Vagina (tissue), 2 donors: ENCODE results near the gene KMT2E. TPM values are rescaled to one million over a fixed set of nuclear protein-coding genes. Genes with fewer than 3 reads are reported as not detected.
"Not testable (repeated sequence)": the region's sequence is repeated elsewhere in the genome, so short reads cannot be mapped to it uniquely, and the experiment has no call there.

Experiments used
- DNase-seq, 2 donors: peaks; one replicate each; pipeline ENCODE4 v3.0.0-alpha.2; 2017; ENCODE audit errors: extremely low spot score in 2 of 2
- H3K27ac ChIP-seq: fragments of 200-600 bp; sonication (generic); one replicate; pipeline ENCODE4 v1.5.1; 2019
- H3K27me3 ChIP-seq: fragments of 200-600 bp; sonication (generic); one replicate; pipeline ENCODE4 v1.5.1; 2019
- H3K36me3 ChIP-seq, 2 donors: fragments of 200-600 bp; sonication (generic); one replicate each; pipeline ENCODE4 v1.5.1; 2017 to 2019
- H3K4me1 ChIP-seq: fragments of 200-600 bp; sonication (generic); one replicate; pipeline ENCODE4 v1.5.1; 2019
- H3K4me3 ChIP-seq, 2 donors: fragments of 200-600 bp; sonication (generic); 1 replicate in 1 of 2; 2 replicates in 1 of 2; pipeline ENCODE4 v1.5.1; 2016 to 2019
- H3K9me3 ChIP-seq: fragments of 200-600 bp; sonication (generic); one replicate; pipeline ENCODE4 v1.5.1; 2019
- POLR2A ChIP-seq, 2 donors: fragments of 450-650 bp; IDR thresholded peaks; one replicate each; pipeline ENCODE4 v1.6.1; 2017; ENCODE audit warnings: antibody characterized with exemption in 2 of 2, mild to moderate bottlenecking in 2 of 2, moderate library complexity in 2 of 2
- POLR2AphosphoS5 ChIP-seq, 2 donors: sonication (generic); formaldehyde crosslinking; IDR thresholded peaks; one replicate each; pipeline ENCODE4 v1.9.0; 2017; ENCODE audit warnings: antibody characterized with exemption in 2 of 2, mild to moderate bottlenecking in 2 of 2, low read depth in 1 of 2; ENCODE audit not compliant: insufficient read depth in 1 of 2
- intact Hi-C: fragments of 100-400 bp; cut with DNase I; formaldehyde crosslinking; loops from one replicate; pipeline ENCODE4 v1.15.1; 2023
- total RNA-seq: library from RNA; depleted of rRNA; stranded (reverse); fragments of >200 nt; gene quantifications from one replicate; pipeline ENCODE4 v1.2.3, GENCODE V29; 2016
- TF ChIP-seq, protein P1 (sequence below), 3 experiments: fragments of 450-650 bp in 2 of 3; fragments of 200-600 bp in 1 of 3; sonication (generic) in 1 of 3; IDR thresholded peaks; one replicate each; pipeline ENCODE4 v1.5.1; 2017 to 2019; ENCODE audit warnings: antibody characterized with exemption in 3 of 3, mild to moderate bottlenecking in 2 of 3, moderate library complexity in 2 of 3

The KMT2E gene
- total RNA-seq, 1 donor from 2014 or later, result 98.7 TPM

DNA sequence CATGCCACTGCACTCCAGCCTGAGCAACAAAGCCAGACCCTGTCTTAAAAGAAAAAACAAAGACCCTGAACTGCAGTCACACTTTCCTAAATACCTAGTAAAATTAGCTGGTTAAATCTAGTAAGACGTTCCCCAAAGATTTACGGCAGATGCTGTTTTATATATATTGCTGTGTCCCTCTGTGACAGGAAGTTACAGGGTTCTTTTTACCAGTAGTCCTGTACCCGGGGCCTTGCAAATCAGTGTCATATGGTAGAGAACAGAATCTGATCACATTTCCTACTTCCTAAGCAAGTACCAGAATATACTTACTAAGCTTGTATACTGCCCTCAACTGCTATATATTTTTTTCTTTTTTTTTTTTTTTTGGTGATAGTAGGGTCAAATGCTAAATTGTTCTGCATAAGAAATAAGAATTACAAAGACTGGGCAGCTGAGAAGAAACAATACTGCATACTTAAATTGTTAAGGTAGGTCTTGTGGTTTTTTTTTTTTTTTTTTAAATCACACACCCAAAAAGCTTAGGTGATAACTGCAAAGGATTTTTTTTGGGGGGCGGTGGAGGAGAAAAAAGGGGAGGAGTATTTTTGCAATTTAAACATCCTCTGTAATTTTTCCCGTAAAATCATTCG, 27.3 kb upstream of the KMT2E start:
- Histone ChIP-seq H3K4me3 (no peak overlapping the region), H3K9me3 (no peaks in the 10 kb centered on the region), H3K4me1 (peaks cover 62% of the 10 kb centered on the region), H3K36me3 (no peaks in the 10 kb centered on the region), H3K27ac (no peak overlapping the region), H3K27me3 (no peaks in the 10 kb centered on the region)
- TF ChIP-seq, protein P1, sequence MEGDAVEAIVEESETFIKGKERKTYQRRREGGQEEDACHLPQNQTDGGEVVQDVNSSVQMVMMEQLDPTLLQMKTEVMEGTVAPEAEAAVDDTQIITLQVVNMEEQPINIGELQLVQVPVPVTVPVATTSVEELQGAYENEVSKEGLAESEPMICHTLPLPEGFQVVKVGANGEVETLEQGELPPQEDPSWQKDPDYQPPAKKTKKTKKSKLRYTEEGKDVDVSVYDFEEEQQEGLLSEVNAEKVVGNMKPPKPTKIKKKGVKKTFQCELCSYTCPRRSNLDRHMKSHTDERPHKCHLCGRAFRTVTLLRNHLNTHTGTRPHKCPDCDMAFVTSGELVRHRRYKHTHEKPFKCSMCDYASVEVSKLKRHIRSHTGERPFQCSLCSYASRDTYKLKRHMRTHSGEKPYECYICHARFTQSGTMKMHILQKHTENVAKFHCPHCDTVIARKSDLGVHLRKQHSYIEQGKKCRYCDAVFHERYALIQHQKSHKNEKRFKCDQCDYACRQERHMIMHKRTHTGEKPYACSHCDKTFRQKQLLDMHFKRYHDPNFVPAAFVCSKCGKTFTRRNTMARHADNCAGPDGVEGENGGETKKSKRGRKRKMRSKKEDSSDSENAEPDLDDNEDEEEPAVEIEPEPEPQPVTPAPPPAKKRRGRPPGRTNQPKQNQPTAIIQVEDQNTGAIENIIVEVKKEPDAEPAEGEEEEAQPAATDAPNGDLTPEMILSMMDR (IDR thresholded peaks at IDR 0.05), result no peak
- TF ChIP-seq POLR2AphosphoS5 (IDR thresholded peaks at IDR 0.05; ENCODE audit: insufficient read depth in 1 of 2, low read depth in 1 of 2) (no peak), POLR2A (IDR thresholded peaks at IDR 0.05) (no peak)
- intact Hi-C loops, result no loop called here
- DNase-seq, result no peak

DNA sequence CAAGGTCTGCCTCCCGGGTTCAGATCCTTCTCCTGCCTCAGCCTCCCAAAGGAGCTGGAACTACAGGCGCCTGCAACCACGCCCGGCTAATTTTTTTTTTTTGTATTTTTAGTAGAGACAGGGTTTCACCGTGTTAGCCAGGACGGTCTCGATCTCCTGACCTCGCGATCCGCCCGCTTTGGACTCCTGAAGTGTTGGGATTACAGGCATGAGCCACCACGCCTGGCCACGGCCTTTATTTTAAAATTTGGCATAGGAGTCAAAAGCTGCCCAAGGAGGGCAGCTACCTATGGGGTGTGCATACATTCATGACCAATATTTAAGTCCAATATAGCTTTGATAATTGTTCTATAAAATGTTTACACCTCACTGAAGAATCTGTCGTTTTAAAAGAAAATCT, 26.6 kb upstream of the KMT2E start:
- H3K27ac ChIP-seq, H3K4me3 ChIP-seq, H3K36me3 ChIP-seq, H3K27me3 ChIP-seq, intact Hi-C loops, H3K9me3 ChIP-seq, DNase-seq: not testable (repeated sequence)
- H3K4me1 ChIP-seq, result peaks cover 60% of the 10 kb centered on the region

DNA sequence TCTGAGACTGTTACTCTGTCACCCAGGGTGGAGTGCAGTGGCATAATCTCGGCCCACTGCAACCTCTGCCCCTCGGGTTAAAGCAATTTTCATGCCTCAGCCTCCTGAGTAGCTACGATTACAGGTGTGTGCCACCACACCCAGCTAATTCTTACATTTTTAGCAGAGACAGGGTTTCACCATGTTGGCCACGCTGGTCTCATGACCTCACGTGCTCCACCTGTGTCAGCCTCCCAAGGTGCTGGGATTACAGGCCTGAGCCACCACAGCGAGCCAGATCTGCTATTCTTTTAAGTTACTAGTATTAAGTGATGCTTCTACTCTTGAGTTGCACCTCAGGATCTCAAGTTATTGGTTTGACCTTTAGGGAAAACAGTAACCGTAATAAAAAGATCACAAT, 23.0 kb upstream of the KMT2E start:
- TF ChIP-seq POLR2A (IDR thresholded peaks at IDR 0.05), result no peak
- TF ChIP-seq, protein P1 (IDR thresholded peaks at IDR 0.05), result no peak
- TF ChIP-seq POLR2AphosphoS5 (IDR thresholded peaks at IDR 0.05; ENCODE audit: insufficient read depth in 1 of 2, low read depth in 1 of 2), result no peak
- intact Hi-C loops, result no loop called here
- H3K9me3 ChIP-seq, result no peaks in the 10 kb centered on the region
- no peak for DNase-seq
- no peak overlapping the region for H3K27ac ChIP-seq
- peaks cover 66% of the 10 kb centered on the region for H3K4me1 ChIP-seq
- no peaks in the 10 kb centered on the region for H3K36me3 ChIP-seq
- no peaks in the 10 kb centered on the region for H3K27me3 ChIP-seq
- H3K4me3 ChIP-seq, result no peak overlapping the region

DNA sequence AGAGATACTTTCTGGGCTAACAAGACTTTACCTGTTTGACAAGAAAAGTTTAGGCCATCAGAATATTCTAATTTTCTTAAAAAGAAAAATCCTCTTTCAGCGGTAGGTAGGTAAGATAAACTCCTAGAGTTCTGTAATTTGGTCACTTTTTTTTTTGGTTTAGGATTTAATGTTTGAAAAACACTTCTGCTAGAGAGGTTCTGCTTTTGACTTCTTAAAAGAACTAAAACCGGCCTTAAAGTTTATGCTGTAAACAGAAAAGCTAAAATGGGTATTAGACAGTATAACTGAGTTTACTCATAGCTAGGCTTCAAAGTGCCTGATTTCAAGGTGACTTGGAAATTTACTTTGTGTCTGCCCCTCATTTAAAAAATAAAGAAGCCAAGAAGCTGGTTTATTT, 21.7 kb upstream of the KMT2E start:
- Histone ChIP-seq H3K27ac (no peak overlapping the region), H3K4me1 (peaks cover 66% of the 10 kb centered on the region), H3K36me3 (no peaks in the 10 kb centered on the region), H3K9me3 (no peaks in the 10 kb centered on the region), H3K27me3 (no peaks in the 10 kb centered on the region), H3K4me3 (no peak overlapping the region)
- intact Hi-C loops, result no loop called here
- TF ChIP-seq POLR2AphosphoS5 (IDR thresholded peaks at IDR 0.05; ENCODE audit: insufficient read depth in 1 of 2, low read depth in 1 of 2) (no peak), POLR2A (IDR thresholded peaks at IDR 0.05) (no peak)
- TF ChIP-seq, protein P1 (IDR thresholded peaks at IDR 0.05), result no peak
- no peak for DNase-seq

DNA sequence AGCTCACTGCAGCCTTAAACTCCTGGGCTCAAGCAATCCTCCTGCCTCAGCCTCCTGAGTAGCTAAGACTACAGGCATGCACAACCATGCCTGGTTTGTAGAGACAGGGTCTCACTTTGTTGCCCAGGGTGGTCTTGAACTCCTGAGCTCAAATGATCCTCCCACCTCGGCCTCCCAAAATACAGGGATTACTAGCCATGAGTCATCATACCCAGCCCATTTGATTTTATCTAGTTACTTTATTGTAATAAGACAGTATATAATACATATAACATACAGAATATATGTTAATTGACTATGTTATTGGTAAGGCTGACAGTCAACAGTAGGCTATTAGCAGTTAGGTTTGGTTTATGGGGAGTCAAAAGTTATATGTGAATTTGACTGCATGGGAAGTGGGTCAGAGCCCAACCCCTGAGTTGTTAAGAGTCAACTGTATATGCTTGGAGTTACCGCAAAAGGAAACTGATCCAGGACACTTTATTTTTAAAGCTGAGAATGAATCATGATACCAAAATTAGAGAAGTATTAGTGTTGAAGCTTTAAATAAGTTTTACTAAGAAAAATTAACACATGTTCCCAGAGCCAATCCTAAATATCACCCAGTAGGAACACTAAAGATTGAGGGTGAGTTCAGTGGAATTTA, 20.7 kb upstream of the KMT2E start:
- no peak for DNase-seq
- intact Hi-C loops, result no loop called here
- no peak for TF ChIP-seq POLR2AphosphoS5 (IDR thresholded peaks at IDR 0.05; ENCODE audit: insufficient read depth in 1 of 2, low read depth in 1 of 2)
- no peak for TF ChIP-seq POLR2A (IDR thresholded peaks at IDR 0.05)
- TF ChIP-seq, protein P1 (IDR thresholded peaks at IDR 0.05), result no peak
- Histone ChIP-seq H3K9me3 (no peaks in the 10 kb centered on the region), H3K27me3 (no peaks in the 10 kb centered on the region), H3K4me1 (peaks cover 72% of the 10 kb centered on the region), H3K27ac (no peak overlapping the region), H3K36me3 (no peaks in the 10 kb centered on the region), H3K4me3 (no peak overlapping the region)
